ENCODE data around the gene SMYD3.

Gene SMYD3

GRCh38 chr1:246428542-246429308 lies 78.4 kb downstream of the SMYD3 start:
- DNase-seq (ENCODE audit: low read depth): peak; percentile 70

GRCh38 chr1:246427611-246428010 lies 79.5 kb downstream of the SMYD3 start:
- DNase-seq (ENCODE audit: low read depth): no peak
- Histone ChIP-seq H3K4me3 (ENCODE audit: low read length) (no peak overlapping the region), H3K9me3 (ENCODE audit: control insufficient read depth, low read length) (no peaks in the 10 kb centered on the region), H3K27me3 (replicated peaks; ENCODE audit: control insufficient read depth, insufficient read depth, low read length) (no peaks in the 10 kb centered on the region), H3K9ac (ENCODE audit: low read length) (no peak overlapping the region), H3K36me3 (ENCODE audit: control insufficient read depth, insufficient read depth, low read length, severe bottlenecking) (no peaks in the 10 kb centered on the region), H3K4me1 (ENCODE audit: control insufficient read depth, insufficient read depth, low read length) (no peaks in the 10 kb centered on the region)

More at GRCh38 chr1:246428542-246429308, 78.4 kb downstream of the SMYD3 start:
- H3K36me3 ChIP-seq (ENCODE audit: control insufficient read depth, insufficient read depth, low read length, severe bottlenecking): no peaks in the 10 kb centered on the region
- no peaks in the 10 kb centered on the region for H3K9me3 ChIP-seq (ENCODE audit: control insufficient read depth, low read length)
- H3K27me3 ChIP-seq (replicated peaks; ENCODE audit: control insufficient read depth, insufficient read depth, low read length): no peaks in the 10 kb centered on the region
- no peak overlapping the region for H3K9ac ChIP-seq (ENCODE audit: low read length)
- H3K4me1 ChIP-seq (ENCODE audit: control insufficient read depth, insufficient read depth, low read length): no peaks in the 10 kb centered on the region
- H3K4me3 ChIP-seq (ENCODE audit: low read length): no peak overlapping the region

- Histone ChIP-seq H3K4me3 (ENCODE audit: low read length) (no peak overlapping the region), H3K9me3 (ENCODE audit: control insufficient read depth, low read length) (no peaks in the 10 kb centered on the region), H3K36me3 (ENCODE audit: control insufficient read depth, insufficient read depth, low read length, severe bottlenecking) (no peaks in the 10 kb centered on the region), H3K27me3 (replicated peaks; ENCODE audit: control insufficient read depth, insufficient read depth, low read length) (no peaks in the 10 kb centered on the region), H3K4me1 (ENCODE audit: control insufficient read depth, insufficient read depth, low read length) (no peaks in the 10 kb centered on the region), H3K9ac (ENCODE audit: low read length) (no peak overlapping the region)
- DNase-seq (ENCODE audit: low read depth): no peak
Measured at GRCh38 chr1:246425895-246426294, 81.2 kb downstream of the SMYD3 start.

GRCh38 chr1:246425139-246425794 lies 81.8 kb downstream of the SMYD3 start:
- H3K9me3 ChIP-seq (ENCODE audit: control insufficient read depth, low read length): no peaks in the 10 kb centered on the region
- H3K4me3 ChIP-seq (ENCODE audit: low read length): no peak overlapping the region
- no peak overlapping the region for H3K9ac ChIP-seq (ENCODE audit: low read length)
- H3K4me1 ChIP-seq (ENCODE audit: control insufficient read depth, insufficient read depth, low read length): no peaks in the 10 kb centered on the region
- no peaks in the 10 kb centered on the region for H3K27me3 ChIP-seq (replicated peaks; ENCODE audit: control insufficient read depth, insufficient read depth, low read length)
- DNase-seq (ENCODE audit: low read depth): no peak
- no peaks in the 10 kb centered on the region for H3K36me3 ChIP-seq (ENCODE audit: control insufficient read depth, insufficient read depth, low read length, severe bottlenecking)

- no peak overlapping the region for H3K4me3 ChIP-seq (ENCODE audit: low read length)
- H3K36me3 ChIP-seq (ENCODE audit: control insufficient read depth, insufficient read depth, low read length, severe bottlenecking): no peaks in the 10 kb centered on the region
- DNase-seq (ENCODE audit: low read depth): no peak
- H3K9ac ChIP-seq (ENCODE audit: low read length): no peak overlapping the region
- H3K9me3 ChIP-seq (ENCODE audit: control insufficient read depth, low read length): no peaks in the 10 kb centered on the region
- peaks cover 15% of the 10 kb centered on the region for H3K4me1 ChIP-seq (ENCODE audit: control insufficient read depth, insufficient read depth, low read length)
- H3K27me3 ChIP-seq (replicated peaks; ENCODE audit: control insufficient read depth, insufficient read depth, low read length): no peaks in the 10 kb centered on the region
Measured at GRCh38 chr1:246420300-246420699, 86.8 kb downstream of the SMYD3 start.

- no peak overlapping the region for H3K9ac ChIP-seq (ENCODE audit: low read length)
- no peaks in the 10 kb centered on the region for H3K9me3 ChIP-seq (ENCODE audit: control insufficient read depth, low read length)
- no peak overlapping the region for H3K4me3 ChIP-seq (ENCODE audit: low read length)
- H3K4me1 ChIP-seq (ENCODE audit: control insufficient read depth, insufficient read depth, low read length): peaks cover 15% of the 10 kb centered on the region
- no peaks in the 10 kb centered on the region for H3K27me3 ChIP-seq (replicated peaks; ENCODE audit: control insufficient read depth, insufficient read depth, low read length)
- H3K36me3 ChIP-seq (ENCODE audit: control insufficient read depth, insufficient read depth, low read length, severe bottlenecking): no peaks in the 10 kb centered on the region
- DNase-seq (ENCODE audit: low read depth): no peak
Measured at GRCh38 chr1:246418565-246419312, 88.3 kb downstream of the SMYD3 start.

- H3K4me1 ChIP-seq (ENCODE audit: control insufficient read depth, insufficient read depth, low read length): peaks cover 15% of the 10 kb centered on the region
- no peak overlapping the region for H3K4me3 ChIP-seq (ENCODE audit: low read length)
- no peak overlapping the region for H3K9ac ChIP-seq (ENCODE audit: low read length)
- no peak for DNase-seq (ENCODE audit: low read depth)
- H3K36me3 ChIP-seq (ENCODE audit: control insufficient read depth, insufficient read depth, low read length, severe bottlenecking): no peaks in the 10 kb centered on the region
- no peaks in the 10 kb centered on the region for H3K9me3 ChIP-seq (ENCODE audit: control insufficient read depth, low read length)
- H3K27me3 ChIP-seq (replicated peaks; ENCODE audit: control insufficient read depth, insufficient read depth, low read length): no peaks in the 10 kb centered on the region
Measured at GRCh38 chr1:246417813-246418564, 89.1 kb downstream of the SMYD3 start.

GRCh38 chr1:246417152-246417812 lies 89.8 kb downstream of the SMYD3 start:
- Histone ChIP-seq H3K9me3 (ENCODE audit: control insufficient read depth, low read length) (no peaks in the 10 kb centered on the region), H3K27me3 (replicated peaks; ENCODE audit: control insufficient read depth, insufficient read depth, low read length) (no peaks in the 10 kb centered on the region), H3K9ac (ENCODE audit: low read length) (no peak overlapping the region), H3K36me3 (ENCODE audit: control insufficient read depth, insufficient read depth, low read length, severe bottlenecking) (no peaks in the 10 kb centered on the region), H3K4me3 (ENCODE audit: low read length) (peak overlapping the region; percentile 50), H3K4me1 (ENCODE audit: control insufficient read depth, insufficient read depth, low read length) (peaks cover 15% of the 10 kb centered on the region)
- no peak for DNase-seq (ENCODE audit: low read depth)

GRCh38 chr1:246416261-246416660 lies 90.8 kb downstream of the SMYD3 start:
- Histone ChIP-seq H3K36me3 (ENCODE audit: control insufficient read depth, insufficient read depth, low read length, severe bottlenecking) (no peaks in the 10 kb centered on the region), H3K9ac (ENCODE audit: low read length) (no peak overlapping the region), H3K4me1 (ENCODE audit: control insufficient read depth, insufficient read depth, low read length) (peaks cover 15% of the 10 kb centered on the region), H3K9me3 (ENCODE audit: control insufficient read depth, low read length) (no peaks in the 10 kb centered on the region), H3K27me3 (replicated peaks; ENCODE audit: control insufficient read depth, insufficient read depth, low read length) (no peaks in the 10 kb centered on the region), H3K4me3 (ENCODE audit: low read length) (peak overlapping the region; percentile 50)
- DNase-seq (ENCODE audit: low read depth): no peak

GRCh38 chr1:246415028-246415427 lies 92.1 kb downstream of the SMYD3 start:
- DNase-seq (ENCODE audit: low read depth): no peak
- no peak overlapping the region for H3K4me3 ChIP-seq (ENCODE audit: low read length)
- no peaks in the 10 kb centered on the region for H3K36me3 ChIP-seq (ENCODE audit: control insufficient read depth, insufficient read depth, low read length, severe bottlenecking)
- H3K4me1 ChIP-seq (ENCODE audit: control insufficient read depth, insufficient read depth, low read length): peaks cover 15% of the 10 kb centered on the region
- H3K9ac ChIP-seq (ENCODE audit: low read length): no peak overlapping the region
- no peaks in the 10 kb centered on the region for H3K27me3 ChIP-seq (replicated peaks; ENCODE audit: control insufficient read depth, insufficient read depth, low read length)
- H3K9me3 ChIP-seq (ENCODE audit: control insufficient read depth, low read length): no peaks in the 10 kb centered on the region

Measured in adipocyte (in vitro differentiated cells).